Measurements from ENCODE around the gene RARG. TPM values are rescaled to one million over a fixed set of nuclear protein-coding genes. Genes with fewer than 3 reads are reported as not detected.

RARG gene
- total RNA-seq, 1 donor from 2014 or later = 7.9 TPM

GRCh38 chr12:53234271-53234914, 2.4 kb upstream of the RARG start:
- no peak overlapping the region for H3K27ac Mint-ChIP-seq (ENCODE audit: unreplicated experiment)
- peaks cover 3% of the 10 kb centered on the region for H3K36me3 Mint-ChIP-seq (ENCODE audit: low read depth, unreplicated experiment)
- no peak overlapping the region for H3K4me3 Mint-ChIP-seq (ENCODE audit: unreplicated experiment)
- peaks cover 25% of the 10 kb centered on the region for H3K4me1 Mint-ChIP-seq (ENCODE audit: unreplicated experiment)
- H3K27me3 Mint-ChIP-seq (ENCODE audit: unreplicated experiment) = peaks cover 15% of the 10 kb centered on the region
- DNase-seq (ENCODE audit: low spot score) = no peak
- no peaks in the 10 kb centered on the region for H3K9me3 Mint-ChIP-seq (ENCODE audit: unreplicated experiment)
- TF ChIP-seq, protein P1, sequence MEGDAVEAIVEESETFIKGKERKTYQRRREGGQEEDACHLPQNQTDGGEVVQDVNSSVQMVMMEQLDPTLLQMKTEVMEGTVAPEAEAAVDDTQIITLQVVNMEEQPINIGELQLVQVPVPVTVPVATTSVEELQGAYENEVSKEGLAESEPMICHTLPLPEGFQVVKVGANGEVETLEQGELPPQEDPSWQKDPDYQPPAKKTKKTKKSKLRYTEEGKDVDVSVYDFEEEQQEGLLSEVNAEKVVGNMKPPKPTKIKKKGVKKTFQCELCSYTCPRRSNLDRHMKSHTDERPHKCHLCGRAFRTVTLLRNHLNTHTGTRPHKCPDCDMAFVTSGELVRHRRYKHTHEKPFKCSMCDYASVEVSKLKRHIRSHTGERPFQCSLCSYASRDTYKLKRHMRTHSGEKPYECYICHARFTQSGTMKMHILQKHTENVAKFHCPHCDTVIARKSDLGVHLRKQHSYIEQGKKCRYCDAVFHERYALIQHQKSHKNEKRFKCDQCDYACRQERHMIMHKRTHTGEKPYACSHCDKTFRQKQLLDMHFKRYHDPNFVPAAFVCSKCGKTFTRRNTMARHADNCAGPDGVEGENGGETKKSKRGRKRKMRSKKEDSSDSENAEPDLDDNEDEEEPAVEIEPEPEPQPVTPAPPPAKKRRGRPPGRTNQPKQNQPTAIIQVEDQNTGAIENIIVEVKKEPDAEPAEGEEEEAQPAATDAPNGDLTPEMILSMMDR (IDR thresholded peaks at IDR 0.05; ENCODE audit: unreplicated experiment) = no peak

DNA sequence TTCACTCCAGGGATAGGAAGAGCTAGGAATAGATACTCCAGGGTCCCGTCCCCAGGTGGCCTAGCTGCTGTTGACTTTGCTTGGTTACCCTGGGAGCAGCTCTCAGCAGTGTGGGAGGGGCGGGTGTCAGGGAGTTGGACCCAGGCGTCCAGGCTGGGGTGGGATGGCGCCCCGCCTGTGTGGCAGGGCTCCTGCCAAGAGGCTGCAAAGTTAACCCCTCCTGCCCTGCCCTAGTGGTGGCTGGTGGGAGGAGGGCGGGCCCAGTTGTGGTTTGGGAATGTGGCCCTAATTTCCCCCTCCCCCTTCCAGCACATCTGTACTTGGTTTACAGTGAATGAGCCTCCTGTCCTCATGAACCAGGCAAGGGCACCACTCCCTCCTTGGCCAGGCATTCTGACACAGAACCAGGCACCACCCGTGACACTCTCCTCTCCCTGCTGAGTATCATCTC, 1.7 kb upstream of the RARG start:
- no peak for DNase-seq (ENCODE audit: low spot score)
- peaks cover 16% of the 10 kb centered on the region for H3K27me3 Mint-ChIP-seq (ENCODE audit: unreplicated experiment)
- no peaks in the 10 kb centered on the region for H3K9me3 Mint-ChIP-seq (ENCODE audit: unreplicated experiment)
- peaks cover 25% of the 10 kb centered on the region for H3K4me1 Mint-ChIP-seq (ENCODE audit: unreplicated experiment)
- no peak overlapping the region for H3K4me3 Mint-ChIP-seq (ENCODE audit: unreplicated experiment)
- TF ChIP-seq, protein P1 (IDR thresholded peaks at IDR 0.05; ENCODE audit: unreplicated experiment) = no peak
- H3K27ac Mint-ChIP-seq (ENCODE audit: unreplicated experiment) = no peak overlapping the region
- peaks cover 3% of the 10 kb centered on the region for H3K36me3 Mint-ChIP-seq (ENCODE audit: low read depth, unreplicated experiment)

- Mint-ChIP-seq H3K27ac (ENCODE audit: unreplicated experiment) (peak overlapping the region; percentile 67), H3K9me3 (ENCODE audit: unreplicated experiment) (no peaks in the 10 kb centered on the region), H3K36me3 (ENCODE audit: low read depth, unreplicated experiment) (peaks cover 3% of the 10 kb centered on the region), H3K4me3 (ENCODE audit: unreplicated experiment) (peak overlapping the region; percentile 87), H3K4me1 (ENCODE audit: unreplicated experiment) (peaks cover 29% of the 10 kb centered on the region), H3K27me3 (ENCODE audit: unreplicated experiment) (peaks cover 16% of the 10 kb centered on the region)
- TF ChIP-seq, protein P1 (IDR thresholded peaks at IDR 0.05; ENCODE audit: unreplicated experiment) = no peak
- DNase-seq (ENCODE audit: low spot score) = no peak
Measured at GRCh38 chr12:53232646-53233461, 845 bp upstream of the RARG start.

- H3K9me3 Mint-ChIP-seq (ENCODE audit: unreplicated experiment) = no peaks in the 10 kb centered on the region
- TF ChIP-seq, protein P1 (IDR thresholded peaks at IDR 0.05; ENCODE audit: unreplicated experiment) = no peak
- peaks cover 28% of the 10 kb centered on the region for H3K4me1 Mint-ChIP-seq (ENCODE audit: unreplicated experiment)
- H3K27me3 Mint-ChIP-seq (ENCODE audit: unreplicated experiment) = peaks cover 21% of the 10 kb centered on the region
- no peak for DNase-seq (ENCODE audit: low spot score)
- H3K27ac Mint-ChIP-seq (ENCODE audit: unreplicated experiment) = no peak overlapping the region
- H3K36me3 Mint-ChIP-seq (ENCODE audit: low read depth, unreplicated experiment) = peaks cover 3% of the 10 kb centered on the region
- peak overlapping the region; percentile 59 for H3K4me3 Mint-ChIP-seq (ENCODE audit: unreplicated experiment)
Measured at GRCh38 chr12:53231671-53231920, 413 bp downstream of the RARG start.

Measured in endothelial cell (in vitro differentiated cells).